Suprapubic skin (tissue), 4 donors: Measurements from ENCODE around the gene TMEM147. TPM values are rescaled to one million over a fixed set of nuclear protein-coding genes. Genes with fewer than 3 reads are reported as not detected.

Experiments used
- DNase-seq, 2 donors: peaks; one replicate each; pipeline ENCODE4 v3.0.0-alpha.2; 2019; ENCODE audit warnings: low spot score in 2 of 2
- H3K27ac ChIP-seq: fragments of 200-600 bp; sonication (generic); one replicate; pipeline ENCODE4 v1.5.1; 2019
- H3K27me3 ChIP-seq: fragments of 200-600 bp; sonication (generic); one replicate; pipeline ENCODE4 v1.5.1; 2019
- H3K36me3 ChIP-seq: fragments of 200-600 bp; sonication (generic); one replicate; pipeline ENCODE4 v1.5.1; 2019
- H3K4me1 ChIP-seq: fragments of 200-600 bp; sonication (generic); one replicate; pipeline ENCODE4 v1.5.1; 2019
- H3K4me3 ChIP-seq: fragments of 200-600 bp; sonication (generic); one replicate; pipeline ENCODE4 v1.5.1; 2019; ENCODE audit warnings: mild to moderate bottlenecking
- H3K9me3 ChIP-seq: fragments of 200-600 bp; sonication (generic); one replicate; pipeline ENCODE4 v1.5.1; 2019
- CTCF ChIP-seq, 2 donors: fragments of 200-600 bp in 1 of 2; fragments of 450-650 bp in 1 of 2; sonication (generic) in 1 of 2; IDR thresholded peaks; one replicate each; pipeline ENCODE4 v1.5.1; 2016 to 2019; ENCODE audit warnings: antibody characterized with exemption in 2 of 2, mild to moderate bottlenecking in 1 of 2, moderate library complexity in 1 of 2
- EP300 ChIP-seq: sonication (generic); formaldehyde crosslinking; IDR thresholded peaks from one replicate; pipeline ENCODE4 v1.6.1; 2017; ENCODE audit warnings: antibody characterized with exemption
- POLR2A ChIP-seq, 2 donors: fragments of 450-650 bp; IDR thresholded peaks; one replicate each; pipeline ENCODE4 v1.6.1; 2017; ENCODE audit warnings: antibody characterized with exemption in 2 of 2, mild to moderate bottlenecking in 2 of 2, moderate library complexity in 2 of 2
- POLR2AphosphoS5 ChIP-seq, 3 donors: sonication (generic); formaldehyde crosslinking; IDR thresholded peaks; one replicate each; pipeline ENCODE4 v1.6.1; 2017; ENCODE audit warnings: antibody characterized with exemption in 3 of 3
- WGBS: methylation state at CpG from one replicate; pipeline ENCODE4 v1.1.5; 2018; 5-methylcytosine and 5-hydroxymethylcytosine counted together
- total RNA-seq, 4 donors: library from RNA; depleted of rRNA; stranded (reverse); fragments of >200 nt; gene quantifications; one replicate each; pipeline ENCODE4 v1.1.0, GENCODE V29; 2016

The TMEM147 gene
- total RNA-seq, 4 donors from 2014 or later: 67.5 to 158 (median 118) TPM

GRCh38 chr19:35543280-35544109, 1.9 kb upstream of the TMEM147 start:
- Histone ChIP-seq H3K27me3 (no peaks in the 10 kb centered on the region), H3K36me3 (peaks cover 14% of the 10 kb centered on the region), H3K4me1 (peaks cover 28% of the 10 kb centered on the region), H3K27ac (no peak overlapping the region), H3K9me3 (no peaks in the 10 kb centered on the region), H3K4me3 (no peak overlapping the region)
- 95% methylated on average over 4 of the region's 15 CpGs for WGBS
- no peak for DNase-seq
- no peak for TF ChIP-seq POLR2AphosphoS5 (IDR thresholded peaks at IDR 0.05)
- TF ChIP-seq POLR2A (IDR thresholded peaks at IDR 0.05): no peak
- TF ChIP-seq CTCF (IDR thresholded peaks at IDR 0.05): no peak
- TF ChIP-seq EP300: no peak

GRCh38 chr19:35544110-35544802, 1.2 kb upstream of the TMEM147 start:
- no peak overlapping the region for H3K27ac ChIP-seq
- H3K9me3 ChIP-seq: no peaks in the 10 kb centered on the region
- DNase-seq: no peak
- no peaks in the 10 kb centered on the region for H3K27me3 ChIP-seq
- peak overlapping the region; percentile 96 for H3K4me3 ChIP-seq
- H3K36me3 ChIP-seq: peaks cover 14% of the 10 kb centered on the region
- no peak for TF ChIP-seq POLR2A (IDR thresholded peaks at IDR 0.05)
- no peak for TF ChIP-seq CTCF (IDR thresholded peaks at IDR 0.05)
- TF ChIP-seq EP300: no peak
- TF ChIP-seq POLR2AphosphoS5 (IDR thresholded peaks at IDR 0.05): no peak
- 81% methylated on average over 3 of the region's 3 CpGs for WGBS
- H3K4me1 ChIP-seq: peaks cover 28% of the 10 kb centered on the region

GRCh38 chr19:35545855-35546381, 492 bp downstream of the TMEM147 start:
- WGBS: 2% methylated on average over 14 of the region's 27 CpGs
- TF ChIP-seq POLR2A (IDR thresholded peaks at IDR 0.05) (no peak), CTCF (IDR thresholded peaks at IDR 0.05) (no peak), POLR2AphosphoS5 (IDR thresholded peaks at IDR 0.05) (no peak), EP300 (no peak)
- peaks cover 14% of the 10 kb centered on the region for H3K36me3 ChIP-seq
- peaks cover 28% of the 10 kb centered on the region for H3K4me1 ChIP-seq
- no peaks in the 10 kb centered on the region for H3K9me3 ChIP-seq
- H3K27ac ChIP-seq: peak overlapping the region; percentile 82
- DNase-seq: no peak
- no peaks in the 10 kb centered on the region for H3K27me3 ChIP-seq
- peak overlapping the region; percentile 96 for H3K4me3 ChIP-seq

GRCh38 chr19:35546532-35546931, 1.1 kb downstream of the TMEM147 start:
- Histone ChIP-seq H3K4me3 (peak overlapping the region; percentile 96), H3K27me3 (no peaks in the 10 kb centered on the region), H3K9me3 (no peaks in the 10 kb centered on the region), H3K4me1 (peaks cover 28% of the 10 kb centered on the region), H3K27ac (no peak overlapping the region), H3K36me3 (peaks cover 14% of the 10 kb centered on the region)
- no peak for DNase-seq
- TF ChIP-seq POLR2A (IDR thresholded peaks at IDR 0.05) (no peak), CTCF (IDR thresholded peaks at IDR 0.05) (no peak), EP300 (no peak), POLR2AphosphoS5 (IDR thresholded peaks at IDR 0.05) (no peak)
- 77% methylated on average over 5 of the region's 8 CpGs for WGBS
